Measurements from ENCODE around the gene USP36.

GRCh38 chr17:78839762-78840529 lies 668 bp downstream of the USP36 start:
- TF ChIP-seq EZH2phosphoT487 (IDR thresholded peaks at IDR 0.05; ENCODE audit: borderline replicate concordance, low read length) (no peak), CTCF (IDR thresholded peaks at IDR 0.05; ENCODE audit: low read depth, low read length, poor library complexity, severe bottlenecking) (no peak)
